Stimulated activated CD4-positive, alpha-beta T cell treated with anti-CD3 and anti-CD28 coated beads, Interleukin-1b, Interleukin-23, amount 100 ng/mL, for 1 hour (primary cell): ENCODE results near the gene TNS1.

Experiments
- DNase-seq, 2 donors: peaks; one replicate each; pipeline ENCODE4 v3.0.0-alpha.2; 2020; ENCODE audit warnings: low read depth in 2 of 2

The TNS1 gene

DNA sequence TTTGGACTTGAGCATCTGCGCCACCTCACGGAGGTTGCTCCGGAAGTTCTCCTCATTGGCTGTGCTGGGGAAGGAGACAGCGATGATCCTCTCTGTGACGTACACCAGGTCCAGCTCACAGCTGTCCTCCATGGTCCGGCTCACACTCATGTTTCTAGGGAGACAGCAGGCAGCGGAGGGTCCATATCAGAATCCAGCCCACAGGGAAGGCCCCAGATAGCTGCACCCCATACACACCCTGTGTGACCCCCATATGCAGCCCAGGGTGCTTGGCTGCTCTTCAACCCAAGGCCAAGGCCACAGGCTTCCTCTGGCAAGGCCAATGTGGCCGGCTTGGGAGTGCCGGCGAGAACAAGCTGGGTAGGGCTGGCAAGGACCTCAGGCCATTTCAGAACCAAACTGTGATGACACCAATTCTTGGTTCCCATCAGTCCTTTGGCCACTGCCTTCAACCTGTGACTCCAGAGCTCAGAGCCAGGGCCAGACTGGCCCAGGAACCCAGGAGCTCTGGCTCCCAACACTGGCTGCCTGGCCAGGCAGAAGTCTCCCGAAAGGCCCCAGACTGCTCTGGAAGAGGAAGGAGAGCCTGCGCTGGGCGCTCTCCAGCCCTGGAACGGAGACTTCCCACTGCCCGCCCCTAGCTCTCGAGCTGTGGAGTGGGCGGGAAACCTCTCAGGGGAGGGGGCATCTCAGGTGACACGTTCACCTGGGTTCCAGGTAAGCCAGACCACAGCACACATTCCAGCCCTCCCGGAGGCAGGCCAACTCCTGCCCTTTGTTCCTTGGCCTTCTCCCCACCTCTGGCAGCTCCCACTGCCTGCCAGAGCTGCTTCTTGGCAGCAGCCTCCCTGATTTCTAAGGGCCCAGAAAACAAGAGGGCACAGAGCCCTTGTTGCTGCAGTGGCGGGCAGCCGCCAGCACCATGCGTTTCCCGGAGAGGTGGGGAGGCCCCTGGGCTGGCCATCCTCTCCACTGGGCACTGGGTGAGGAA, 104.7 kb downstream of the TNS1 start:
- DNase-seq, result no peak

DNA sequence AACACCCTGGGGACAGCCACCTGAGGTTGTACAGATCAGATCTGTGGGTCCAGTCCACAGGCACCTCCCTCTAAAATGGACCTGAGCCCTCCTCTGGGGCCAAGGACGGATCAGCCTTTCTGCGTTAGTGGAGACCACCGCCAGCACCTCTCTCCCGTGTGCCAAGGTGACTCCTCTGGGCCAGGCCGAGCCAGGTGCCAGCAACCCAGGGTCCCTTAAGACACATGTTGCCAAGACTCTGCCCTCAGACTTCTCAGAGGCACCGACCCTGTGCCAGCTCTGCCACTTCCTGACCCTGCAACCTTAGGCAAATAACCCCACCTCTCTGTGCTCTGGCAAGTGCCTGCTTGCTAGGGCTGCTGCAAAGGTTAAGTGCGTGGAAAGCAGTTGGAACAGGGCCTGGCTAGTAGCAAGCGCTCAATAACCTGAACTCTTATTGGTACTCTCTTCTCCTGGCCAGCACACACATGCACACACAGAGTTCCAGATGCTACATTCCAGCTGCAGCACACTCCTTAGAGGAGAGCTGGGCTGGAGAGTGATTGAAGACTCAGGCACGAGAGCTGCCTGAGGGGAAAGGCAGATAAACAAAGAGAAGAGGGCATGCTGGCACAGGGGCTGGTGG, 105.6 kb downstream of the TNS1 start:
- no peak for DNase-seq

DNA sequence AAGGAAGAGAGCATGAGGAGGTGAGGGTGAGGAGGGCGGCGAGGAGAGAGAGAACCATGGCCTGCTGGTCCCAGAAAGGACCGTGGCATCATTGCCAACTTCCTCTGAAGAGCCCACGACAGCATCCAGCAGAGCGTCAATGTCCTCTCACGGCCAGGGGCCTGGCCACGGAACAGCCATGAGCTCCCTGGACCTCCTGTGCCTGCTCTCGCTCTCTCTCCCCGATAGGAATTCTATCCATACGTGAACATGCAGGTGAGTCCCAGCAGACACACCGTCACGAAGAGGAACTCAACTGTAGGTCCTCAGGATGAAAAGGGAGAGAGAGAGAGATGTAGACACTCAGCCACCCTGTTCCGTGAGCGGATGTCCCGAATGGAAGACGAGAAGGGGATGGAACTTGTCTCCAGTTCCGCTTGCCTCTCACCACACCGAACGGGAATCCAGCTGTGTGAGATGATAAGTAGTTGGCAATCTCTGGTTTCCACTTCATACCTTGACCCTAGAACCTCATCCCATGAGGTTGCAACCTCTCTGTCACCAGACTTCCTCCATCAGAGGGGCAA, 107.6 kb downstream of the TNS1 start:
- DNase-seq, result no peak

DNA sequence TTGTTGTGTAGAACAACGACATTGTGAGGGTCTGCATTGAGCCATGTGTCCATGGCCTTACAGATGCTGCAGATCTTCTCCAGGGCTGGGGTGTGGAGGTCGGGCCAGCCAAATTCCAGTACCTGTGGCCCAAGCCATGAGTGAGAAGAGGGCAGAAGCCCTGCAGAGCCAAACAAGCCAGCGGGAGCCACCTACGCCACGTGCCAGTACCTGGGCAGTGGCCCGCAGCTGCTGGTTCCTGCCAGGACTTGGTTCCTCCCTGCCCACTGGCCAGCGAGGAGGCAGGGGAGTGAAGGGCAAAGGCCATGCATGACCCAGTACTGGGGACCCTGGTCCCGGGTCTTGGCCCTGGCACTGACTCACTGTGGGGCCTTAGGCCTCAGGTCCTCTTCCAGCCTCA, 109.4 kb downstream of the TNS1 start:
- no peak for DNase-seq

- DNase-seq, result no peak
These were observed 110.2 kb downstream of the TNS1 start for GRCh38 chr2:217892560-217892959.

DNA sequence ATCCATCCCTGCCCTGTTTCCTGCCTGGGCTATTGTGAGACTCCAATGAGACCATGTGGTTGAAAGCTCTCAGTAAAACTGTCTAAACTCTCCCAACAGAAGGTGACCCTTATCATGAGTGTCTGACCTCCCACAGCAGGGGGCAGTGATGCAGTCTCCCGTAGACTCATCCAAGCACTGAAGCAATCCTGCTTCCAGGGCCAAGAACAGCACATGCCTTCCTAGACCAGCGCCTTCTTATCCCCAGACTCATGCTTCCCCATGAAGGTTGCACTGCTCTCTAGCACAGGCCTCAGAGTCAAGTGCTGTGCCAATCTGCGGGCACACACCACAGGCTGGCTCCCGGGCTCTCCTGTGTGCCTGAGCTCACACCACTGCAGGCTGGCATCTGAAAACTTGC, 112.3 kb downstream of the TNS1 start:
- no peak for DNase-seq

- DNase-seq, result no peak
These were observed 113.1 kb downstream of the TNS1 start for GRCh38 chr2:217889656-217890055.

DNA sequence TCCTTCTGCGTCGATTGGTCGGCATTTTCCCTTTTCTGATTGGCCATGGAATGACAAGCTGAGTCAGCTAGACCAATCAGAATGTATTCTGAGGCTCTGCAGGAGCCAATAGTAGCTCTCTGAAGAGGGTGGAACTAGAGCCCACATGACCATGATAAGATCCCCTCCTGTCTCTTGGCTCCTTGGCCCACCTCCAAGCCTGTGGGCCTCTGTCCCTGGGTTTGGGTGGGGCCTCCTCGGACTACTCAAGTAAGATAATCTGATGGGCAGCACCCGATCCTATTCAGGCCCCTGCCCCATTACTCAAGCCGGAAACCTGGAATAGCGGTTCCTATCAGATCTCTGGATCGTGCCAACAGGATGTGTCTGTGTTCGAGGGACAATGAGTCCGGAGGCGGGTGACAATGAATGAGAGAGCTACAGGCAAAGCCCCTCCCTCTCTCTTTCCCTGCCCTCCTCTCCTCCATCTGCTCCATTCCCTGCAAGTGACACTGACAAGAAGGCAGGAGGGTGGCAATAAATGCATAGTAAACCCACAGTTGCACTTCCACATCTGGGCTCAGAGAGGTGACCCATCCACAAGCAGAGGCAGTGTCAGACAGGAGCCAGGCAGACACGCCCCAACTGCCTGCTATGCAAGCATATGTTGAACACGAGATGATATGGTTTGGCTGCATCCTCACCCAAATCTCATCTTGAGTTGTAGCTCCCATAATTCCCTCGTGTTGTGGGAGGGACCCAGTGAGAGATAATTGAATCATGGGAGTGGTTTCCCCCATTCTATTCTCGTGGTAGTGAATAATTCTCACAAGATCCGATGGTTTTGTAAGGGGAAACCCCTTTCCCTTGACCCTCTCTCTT, 114.7 kb downstream of the TNS1 start:
- DNase-seq, result no peak

DNA sequence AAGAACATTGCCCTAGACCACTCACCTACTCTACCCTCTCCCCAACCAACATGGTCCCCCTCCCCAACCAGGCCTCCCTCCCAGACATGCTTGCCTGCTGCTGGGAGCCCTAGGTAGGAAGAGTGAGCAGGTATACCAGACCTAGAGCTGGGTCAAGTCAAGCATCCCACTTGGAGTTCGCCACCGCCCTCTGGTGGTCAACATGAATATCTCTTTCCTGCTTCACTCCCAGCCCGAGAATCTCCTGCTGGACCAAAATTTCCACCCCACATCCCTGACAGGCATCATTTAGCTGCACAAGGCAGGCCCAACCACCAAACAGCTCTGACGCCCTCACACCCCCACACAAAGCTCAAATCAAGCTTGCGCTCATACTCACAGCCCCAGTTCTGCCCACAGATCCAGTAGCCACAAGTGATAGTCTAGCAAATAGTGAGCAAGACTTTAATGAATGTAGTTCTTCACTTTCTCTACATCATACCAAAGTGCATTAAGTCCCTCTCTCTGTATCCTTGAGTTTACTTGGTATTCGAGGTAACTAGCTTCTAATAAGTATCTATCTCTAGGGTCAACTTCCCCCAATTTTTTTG, 116.0 kb downstream of the TNS1 start:
- DNase-seq, result peak; percentile 8 to 27

- DNase-seq, result no peak
These were observed 116.7 kb downstream of the TNS1 start for GRCh38 chr2:217886091-217886490.

GRCh38 chr2:217884985-217885384, 117.8 kb downstream of the TNS1 start:
- DNase-seq, result no peak

DNA sequence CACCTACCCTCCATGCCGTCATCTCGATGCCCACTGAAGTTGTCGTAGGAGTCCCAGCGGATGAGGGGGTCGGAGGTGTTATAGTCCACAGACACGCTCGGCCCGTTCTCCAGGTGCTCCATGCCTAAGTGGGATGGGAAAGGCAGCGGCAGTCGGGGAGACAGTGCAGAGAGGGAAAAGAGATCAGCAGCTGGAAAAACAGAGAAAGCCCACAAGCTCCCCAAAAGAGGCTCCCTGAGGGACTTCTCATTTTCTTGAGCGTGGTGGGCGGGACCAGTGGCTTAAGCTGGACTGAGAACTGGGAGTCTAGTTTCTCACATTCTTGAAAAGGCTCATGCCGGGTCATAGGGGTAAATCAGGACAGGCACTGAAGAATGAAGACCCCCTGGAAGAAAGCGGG, 121.9 kb downstream of the TNS1 start:
- DNase-seq, result no peak

DNA sequence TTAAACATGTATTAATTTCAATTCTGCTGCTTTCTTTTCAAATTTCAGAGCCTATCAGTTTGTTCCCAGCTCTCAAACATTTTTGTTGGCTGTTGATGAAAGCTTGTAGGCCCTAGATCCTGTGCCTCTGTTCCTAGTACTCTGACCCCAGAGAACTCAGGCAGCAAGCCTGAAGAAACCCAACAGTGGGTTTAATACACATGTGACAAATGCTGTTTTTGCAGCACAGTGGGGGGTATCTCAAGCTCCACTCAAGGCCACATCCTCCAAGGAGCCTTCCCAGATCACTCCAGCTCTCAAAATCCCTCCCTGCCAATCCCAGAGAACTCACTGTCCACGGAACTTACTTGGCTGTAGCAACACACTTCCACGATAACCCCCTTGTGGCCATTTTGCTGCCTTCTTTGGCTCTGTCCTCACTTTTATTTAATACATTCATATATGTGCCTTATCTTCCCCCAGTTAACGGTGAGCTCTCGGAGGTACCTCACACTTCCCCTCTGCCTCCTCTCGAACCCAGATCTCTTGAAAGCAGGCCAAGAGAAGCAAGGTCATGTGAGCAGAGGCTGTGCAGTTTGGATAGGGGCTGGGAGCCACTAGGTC, 122.4 kb downstream of the TNS1 start:
- DNase-seq, result no peak

GRCh38 chr2:217878915-217879590, 123.7 kb downstream of the TNS1 start:
- DNase-seq, result no peak

GRCh38 chr2:217877866-217878265, 124.9 kb downstream of the TNS1 start:
- DNase-seq, result no peak

- DNase-seq, result no peak
These were observed 126.6 kb downstream of the TNS1 start for GRCh38 chr2:217876253-217876570.

DNA sequence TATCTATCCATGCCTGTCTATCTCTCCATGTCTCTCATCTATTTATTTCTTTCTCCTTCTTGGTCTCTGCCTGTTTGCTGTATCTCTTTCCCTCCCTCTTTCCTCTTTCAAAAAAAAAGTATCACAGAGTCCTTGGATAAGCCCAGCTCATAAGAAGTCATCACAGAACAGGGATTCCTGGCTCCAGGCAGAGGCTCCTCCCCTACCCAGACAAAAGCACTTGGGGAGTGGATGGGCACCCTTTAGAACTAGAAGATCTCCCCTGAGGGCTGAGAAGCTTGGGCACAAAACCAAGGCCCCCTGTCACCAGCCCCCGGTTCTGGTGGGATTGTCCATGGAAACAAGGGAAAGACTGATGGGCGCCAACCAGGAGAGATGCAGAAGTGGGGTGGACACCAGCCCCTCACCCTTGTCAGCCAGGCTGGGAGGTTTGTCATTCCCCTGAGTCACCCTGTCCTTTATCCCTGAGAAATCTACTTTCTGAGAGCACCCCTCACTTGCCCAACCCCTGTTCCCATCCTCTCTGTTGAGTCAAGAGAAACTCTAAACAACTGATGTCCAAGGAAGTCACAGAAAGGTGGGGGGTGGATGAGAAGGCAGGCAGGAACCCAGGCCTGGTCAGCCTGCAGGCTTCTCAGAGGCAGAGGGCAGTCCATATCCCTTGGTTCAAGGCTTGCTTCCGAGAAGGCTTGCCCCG, 127.1 kb downstream of the TNS1 start:
- no peak for DNase-seq

DNA sequence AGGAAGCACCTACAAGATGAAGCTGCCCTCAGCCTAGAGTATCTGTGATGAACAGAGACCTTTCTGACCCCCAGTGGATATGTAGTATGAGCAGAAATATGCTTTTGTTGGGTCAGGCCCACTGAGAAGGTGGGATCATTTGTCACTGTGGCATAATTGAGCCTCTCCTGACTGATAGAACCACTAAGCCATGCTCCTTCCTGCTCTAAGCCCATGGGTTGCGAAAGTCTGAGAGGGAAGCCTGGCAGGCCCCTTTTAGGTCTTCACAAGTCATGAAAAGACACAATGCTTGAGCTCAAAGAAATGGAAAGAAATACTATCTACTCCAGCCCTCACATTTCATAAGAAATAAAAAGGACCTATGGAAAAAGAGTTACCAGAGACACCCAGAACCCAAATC, 127.7 kb downstream of the TNS1 start:
- DNase-seq, result no peak

GRCh38 chr2:217873371-217873770, 129.4 kb downstream of the TNS1 start:
- no peak for DNase-seq

- no peak for DNase-seq
These were observed 130.5 kb downstream of the TNS1 start for GRCh38 chr2:217872319-217872718.
